HG02763 (cell line): Measurements from ENCODE around the gene SNRNP35.
"Not testable (repeated sequence)": the region's sequence is repeated elsewhere in the genome, so short reads cannot be mapped to it uniquely, and the experiment has no call there.

Experiments used
- ATAC-seq: cut with Tn5 transposase; IDR thresholded peaks from one replicate; pipeline ENCODE4 v1.9.1; 2021; ENCODE audit warnings: mild to moderate bottlenecking, moderate library complexity; ENCODE audit not compliant: unreplicated experiment

SNRNP35 gene

GRCh38 chr12:123457980-123458779 is at the start of gene SNRNP35:
Gene SNRNP35 (plus strand): TSS chr12:123458139. CDS start chr12:123465541, 7,402 bp downstream.
- ATAC-seq, result peak; percentile 51

GRCh38 chr12:123408619-123409018 is 49.3 kb upstream of the SNRNP35 start:
- ATAC-seq, result not testable (repeated sequence)

- not testable (repeated sequence) for ATAC-seq
Measured at GRCh38 chr12:123409284-123410040, 48.5 kb upstream of the SNRNP35 start.

- no peak for ATAC-seq
Measured at GRCh38 chr12:123410041-123410412, 47.9 kb upstream of the SNRNP35 start.

GRCh38 chr12:123421314-123421713 is 36.6 kb upstream of the SNRNP35 start:
- ATAC-seq, result no peak

GRCh38 chr12:123427036-123427769 is 30.7 kb upstream of the SNRNP35 start:
- peak; percentile 90 for ATAC-seq

- no peak for ATAC-seq
Measured at GRCh38 chr12:123428591-123428990, 29.3 kb upstream of the SNRNP35 start.

- ATAC-seq, result not testable (repeated sequence)
Measured at GRCh38 chr12:123429101-123429500, 28.8 kb upstream of the SNRNP35 start.

GRCh38 chr12:123431951-123432817 is 25.8 kb upstream of the SNRNP35 start:
- ATAC-seq, result not testable (repeated sequence)

- ATAC-seq, result no peak
Measured at GRCh38 chr12:123433615-123434014, 24.3 kb upstream of the SNRNP35 start.

GRCh38 chr12:123435636-123436016 is 22.3 kb upstream of the SNRNP35 start:
- ATAC-seq, result no peak

- peak; percentile 72 for ATAC-seq
Measured at GRCh38 chr12:123436017-123436964, 21.6 kb upstream of the SNRNP35 start, which contains the start of gene RILPL2. Gene RILPL2 (minus strand): TSS chr12:123436684. CDS start chr12:123436420, 264 bp downstream.

- peak; percentile 48 for ATAC-seq
Measured at GRCh38 chr12:123441523-123442164, 16.3 kb upstream of the SNRNP35 start.

GRCh38 chr12:123442774-123443173 is 15.2 kb upstream of the SNRNP35 start:
- no peak for ATAC-seq

- no peak for ATAC-seq
Measured at GRCh38 chr12:123444092-123445026, 13.6 kb upstream of the SNRNP35 start.

- no peak for ATAC-seq
Measured at GRCh38 chr12:123445388-123446332, 12.3 kb upstream of the SNRNP35 start.
